ENCODE measurements around the gene NMRAL1.

Gene NMRAL1

DNA sequence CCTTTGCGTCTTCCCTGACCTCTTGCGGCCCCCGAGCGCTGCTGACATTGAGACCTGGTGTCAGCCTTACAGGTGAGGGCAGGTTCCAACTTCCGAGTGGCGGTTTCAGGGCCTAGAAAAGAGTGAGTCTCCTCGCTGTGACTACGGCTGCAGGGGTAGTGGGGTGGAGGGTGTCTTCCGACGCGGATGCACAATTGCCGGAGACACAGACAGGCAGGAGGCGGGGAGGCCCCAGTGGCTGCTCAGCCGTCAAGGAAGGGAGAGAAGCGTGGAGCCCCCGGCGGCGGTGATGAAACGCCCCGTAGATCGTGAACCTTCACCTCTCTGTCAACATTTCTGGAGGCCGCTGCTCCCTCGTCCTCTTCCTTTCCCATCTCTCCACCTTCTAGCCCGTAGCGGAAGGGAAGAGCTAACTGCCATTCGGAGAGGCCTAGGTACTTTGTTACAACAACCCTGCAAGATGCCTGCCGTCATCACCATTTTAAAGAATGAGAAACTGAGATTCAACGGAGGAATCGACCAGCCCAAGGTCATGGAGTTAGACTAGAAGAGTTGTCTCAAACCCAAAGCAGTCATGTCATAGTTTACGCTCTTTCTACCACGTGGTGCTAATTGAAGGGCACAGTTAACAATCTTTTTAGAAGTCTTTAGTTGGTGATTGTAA is 48.3 kb downstream of the NMRAL1 start:
- DNase-seq (ENCODE audit: low read depth in 2 of 2) = no peak

DNA sequence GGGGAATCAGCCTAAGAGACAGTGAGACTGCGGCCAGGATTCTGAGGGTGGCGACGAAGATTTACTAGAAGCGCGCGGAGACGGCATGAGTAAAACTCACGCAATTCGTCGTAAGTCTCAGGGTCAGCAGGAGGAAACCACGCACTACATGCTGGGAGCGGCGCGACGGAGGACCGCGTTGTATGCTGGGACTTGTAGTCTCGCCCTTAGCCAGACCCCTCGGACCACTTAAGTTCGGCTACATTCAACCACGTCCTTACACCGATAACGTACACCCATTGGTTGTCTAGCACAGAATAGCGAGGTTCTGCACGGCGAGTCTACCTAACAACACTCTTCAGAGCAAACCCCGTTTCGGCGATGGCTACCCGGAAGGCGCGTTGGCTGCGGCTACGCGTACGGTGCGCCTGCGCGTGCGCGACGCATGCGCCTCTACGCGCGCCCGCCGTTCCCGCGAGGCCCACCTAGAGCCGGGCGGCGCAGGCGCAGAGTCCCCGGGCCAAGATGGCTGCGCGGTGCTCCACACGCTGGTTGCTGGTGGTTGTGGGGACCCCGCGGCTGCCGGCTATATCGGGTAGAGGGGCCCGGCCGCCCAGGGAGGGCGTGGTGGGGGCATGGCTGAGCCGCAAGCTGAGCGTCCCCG is 48.9 kb downstream of the NMRAL1 start, which contains the start of gene DNAJA3:
Gene DNAJA3 (plus strand): TSS at position 491 of the 643 bp plus-strand sequence. CDS start 14 bp downstream, at position 505.
- DNase-seq (ENCODE audit: low read depth in 2 of 2) = peak; percentile 84 to 90

DNA sequence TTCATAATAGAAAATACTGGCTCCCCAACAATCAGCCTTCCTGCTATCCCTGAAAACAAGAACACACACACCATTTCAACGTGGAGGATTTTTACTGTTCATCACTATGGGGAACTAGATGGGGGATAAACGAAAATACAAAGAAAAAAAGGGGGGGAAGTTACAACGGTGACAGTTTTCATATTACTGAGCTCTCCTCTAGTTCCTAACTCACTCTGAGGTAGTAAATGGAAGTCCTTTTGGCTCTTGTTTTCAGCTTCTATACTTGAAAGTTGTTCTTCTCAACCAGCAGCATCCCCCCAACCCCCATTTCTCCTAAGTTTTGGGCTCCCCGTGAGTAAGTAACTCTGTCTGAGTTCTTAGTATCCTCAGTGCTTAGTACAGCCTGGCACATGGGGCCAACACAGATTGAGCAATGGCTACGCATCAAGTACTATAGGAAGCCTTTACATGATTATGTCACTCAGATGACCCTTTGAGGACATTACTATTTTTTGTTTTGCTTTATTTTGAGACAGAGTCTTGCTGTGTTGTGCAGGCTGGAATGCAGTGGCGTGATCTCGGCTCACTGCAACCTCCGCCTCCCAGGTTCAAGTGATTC is 53.8 kb downstream of the NMRAL1 start:
- DNase-seq (ENCODE audit: low read depth in 2 of 2) = no peak

DNA sequence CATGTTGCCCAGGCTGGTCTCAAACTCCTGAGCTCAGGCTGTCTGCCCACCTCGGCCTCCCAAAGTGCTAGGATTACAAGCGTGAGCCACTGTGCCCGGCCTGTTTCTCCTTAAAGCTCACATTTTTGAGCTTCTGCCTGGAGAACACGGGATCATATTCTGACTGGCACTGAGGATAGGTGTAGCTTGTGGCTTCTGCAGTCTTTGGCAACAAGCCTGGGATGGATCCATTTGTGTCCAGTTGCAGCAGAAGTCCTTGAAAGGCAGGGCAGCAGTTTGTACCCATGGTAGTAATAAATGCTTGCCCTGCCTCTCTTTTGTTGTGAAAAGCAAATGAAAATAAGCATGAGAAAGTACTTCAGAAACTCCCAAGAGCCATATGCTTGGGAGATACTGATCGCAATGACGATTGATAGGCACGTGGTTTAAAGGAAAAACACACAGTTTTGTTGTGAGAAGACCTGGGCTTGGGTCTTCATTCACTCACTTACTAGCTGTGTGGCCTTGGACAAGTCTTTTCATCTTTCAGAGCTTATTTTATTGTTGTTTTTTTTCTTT is 54.9 kb downstream of the NMRAL1 start:
- no peak for DNase-seq (ENCODE audit: low read depth in 2 of 2)

DNA sequence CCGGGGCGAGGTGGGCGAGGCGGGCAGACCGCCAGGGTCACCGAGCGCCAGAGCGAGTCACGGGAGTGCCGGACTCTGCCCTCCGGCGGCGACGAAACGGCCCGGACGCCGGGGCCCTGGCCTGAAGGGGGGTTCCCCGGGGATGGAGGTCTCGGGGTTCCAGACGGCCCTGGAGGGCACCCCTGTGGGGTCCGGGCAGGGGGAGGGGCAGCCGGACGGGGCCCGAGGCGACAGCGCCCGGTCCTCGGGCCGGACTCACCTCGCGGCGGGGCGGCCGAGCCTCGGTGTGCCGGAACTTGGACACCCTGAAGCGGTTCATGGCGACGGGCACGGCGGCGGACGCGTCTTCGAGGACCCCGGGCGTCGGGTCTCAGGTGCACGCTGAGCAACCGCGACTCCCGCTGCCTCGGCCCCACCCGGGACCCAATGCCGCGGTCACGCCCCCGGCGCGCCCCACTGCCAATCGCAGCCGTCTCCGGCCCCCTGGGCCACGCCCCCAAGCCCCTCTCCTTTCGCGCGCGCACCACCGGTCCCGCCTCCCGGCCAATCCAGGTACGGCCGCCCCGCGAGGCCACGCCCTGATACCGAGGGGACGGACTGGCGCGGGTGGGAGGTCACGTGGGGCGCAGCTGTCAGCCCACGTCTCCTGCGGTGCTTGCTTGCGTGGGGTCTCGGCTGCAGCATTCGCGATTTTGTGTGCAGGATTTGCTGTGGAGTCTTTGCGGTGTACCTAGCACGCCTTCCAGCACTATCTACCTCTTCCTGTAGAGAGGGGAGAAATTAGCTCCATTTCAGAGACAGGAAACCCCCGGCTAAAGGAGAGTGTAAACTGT is 58.0 kb downstream of the NMRAL1 start, which contains the start of gene CORO7:
Gene CORO7 (minus strand): TSS at position 397 of the 833 bp plus-strand sequence. CDS start 78 bp downstream, at position 319.
- DNase-seq (ENCODE audit: low read depth in 2 of 2) = peak; percentile 98 to 99

DNA sequence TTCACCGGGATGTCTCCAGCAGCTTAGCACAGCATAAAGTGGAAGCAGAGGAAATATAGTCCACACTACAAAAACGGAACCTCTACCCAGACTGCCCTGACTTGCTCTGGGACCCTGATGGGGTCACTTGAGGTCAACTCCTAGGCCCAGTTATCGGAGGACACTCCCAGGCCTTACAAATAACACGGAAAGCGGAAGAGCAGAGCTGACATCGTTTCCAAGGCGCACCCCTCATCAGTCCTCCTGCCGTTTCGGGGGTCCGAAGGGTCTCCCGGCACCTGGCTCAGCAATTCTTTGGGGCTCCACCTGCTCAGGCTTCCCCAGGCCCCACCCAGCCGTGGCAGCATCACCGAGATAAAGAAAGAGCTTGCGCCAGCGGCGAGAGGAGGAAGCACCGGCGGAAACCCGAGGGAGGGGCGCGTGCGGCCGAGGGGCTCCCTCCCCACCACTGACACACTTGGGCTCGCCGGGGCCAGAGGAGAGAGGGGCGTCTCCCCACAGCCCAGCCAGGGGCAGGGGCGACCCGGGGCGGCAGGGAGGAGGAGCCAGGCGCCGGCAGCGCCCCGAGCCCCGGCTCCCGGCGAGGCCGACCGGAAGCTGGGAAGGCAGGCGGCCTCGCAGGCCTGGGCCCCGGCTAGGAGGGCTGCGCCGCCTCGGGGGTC is 58.8 kb downstream of the NMRAL1 start:
- no peak for DNase-seq (ENCODE audit: low read depth in 2 of 2)

DNA sequence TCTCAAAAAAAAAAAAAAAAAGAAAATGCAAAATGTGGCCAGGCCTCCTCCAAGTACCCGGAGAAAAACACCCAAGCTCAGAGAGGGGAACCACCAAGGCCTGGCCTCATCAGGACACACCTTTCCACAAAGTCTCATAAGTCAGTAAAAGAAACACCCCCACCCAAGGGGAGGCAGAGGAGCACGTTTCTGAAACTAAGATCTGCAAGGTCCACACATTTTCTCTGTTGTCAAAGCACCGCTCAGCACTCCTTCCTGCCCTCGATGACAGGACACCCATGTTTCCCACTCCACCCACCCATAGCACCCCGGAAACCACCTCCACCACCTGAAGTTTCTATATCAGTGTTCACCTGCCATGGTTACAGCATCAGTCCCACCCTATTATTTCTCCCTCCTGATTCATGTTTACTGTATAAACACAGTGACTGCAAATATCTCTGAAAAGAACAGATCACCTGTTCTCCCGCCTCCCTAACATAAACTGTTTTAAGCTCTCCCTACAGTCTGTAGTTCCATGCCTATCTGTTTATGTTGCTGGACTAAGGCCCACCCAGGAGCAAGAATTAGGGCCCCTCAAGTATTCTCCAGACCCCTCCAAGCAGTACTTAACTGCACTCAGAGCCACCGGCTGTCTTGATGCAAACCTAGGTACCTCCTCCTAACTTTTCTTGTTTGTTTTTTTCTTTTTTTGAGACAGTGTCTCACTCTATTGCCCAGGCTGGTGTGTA is 60.1 kb downstream of the NMRAL1 start:
- DNase-seq (ENCODE audit: low read depth in 2 of 2) = peak; percentile 38 to 52

DNA sequence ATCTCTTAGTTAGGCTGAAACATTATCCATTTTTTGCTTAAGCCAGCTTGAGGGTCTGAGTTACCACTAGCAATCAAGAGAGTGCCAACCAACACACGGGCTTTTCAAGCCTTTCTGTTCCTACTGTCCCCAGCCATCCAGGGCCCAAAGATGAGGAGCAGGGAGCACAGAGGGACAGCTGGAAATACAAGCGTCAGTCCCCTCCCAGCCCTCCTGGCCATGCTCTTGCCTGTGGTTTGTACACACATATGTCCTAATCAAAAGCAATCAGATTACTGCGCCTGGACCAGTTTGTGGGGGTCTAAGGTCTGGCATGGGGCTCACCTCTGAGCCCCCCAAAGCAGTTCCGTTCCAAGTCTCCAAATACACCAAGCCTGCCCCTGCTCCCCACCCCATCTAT is 61.6 kb downstream of the NMRAL1 start:
- DNase-seq (ENCODE audit: low read depth in 2 of 2) = no peak

DNA sequence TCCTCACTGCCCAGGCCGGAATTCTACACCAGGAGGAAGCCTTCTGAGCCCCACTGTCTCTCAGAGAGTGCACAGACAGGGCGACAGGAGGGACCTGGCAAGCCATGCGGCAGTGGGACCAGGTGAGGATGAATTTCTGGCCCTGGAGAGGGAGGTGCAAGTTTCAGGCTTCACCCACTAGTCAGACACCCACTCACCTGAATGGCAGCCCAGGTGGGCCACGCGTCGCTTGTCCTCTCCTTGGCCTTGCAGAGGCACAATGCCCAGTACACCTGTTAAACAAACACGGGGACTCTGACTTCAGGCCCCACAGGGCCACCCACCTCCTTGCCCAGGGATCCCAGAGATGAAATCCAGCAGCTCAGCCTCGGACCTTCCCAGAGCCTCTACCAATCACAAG is 62.3 kb downstream of the NMRAL1 start:
- no peak for DNase-seq (ENCODE audit: low read depth in 2 of 2)
